DND-41 (cell line): ENCODE measurements around the gene RARB.

Experiments
- EZH2 ChIP-seq: IDR thresholded peaks from 3 replicates; pipeline ENCODE4 v1.6.1; 2012; ENCODE audit warnings: borderline replicate concordance, low read depth, mild to moderate bottlenecking, moderate library complexity, low read length, inconsistent platforms; ENCODE audit not compliant: severe bottlenecking
- TF ChIP-seq, protein P1 (sequence below): IDR thresholded peaks from 2 replicates; pipeline ENCODE4 v1.5.1; 2012; ENCODE audit warnings: borderline replicate concordance, low read length, moderate library complexity, mild to moderate bottlenecking; ENCODE audit not compliant: poor library complexity, severe bottlenecking; ENCODE audit errors: extremely low read depth

DNA sequence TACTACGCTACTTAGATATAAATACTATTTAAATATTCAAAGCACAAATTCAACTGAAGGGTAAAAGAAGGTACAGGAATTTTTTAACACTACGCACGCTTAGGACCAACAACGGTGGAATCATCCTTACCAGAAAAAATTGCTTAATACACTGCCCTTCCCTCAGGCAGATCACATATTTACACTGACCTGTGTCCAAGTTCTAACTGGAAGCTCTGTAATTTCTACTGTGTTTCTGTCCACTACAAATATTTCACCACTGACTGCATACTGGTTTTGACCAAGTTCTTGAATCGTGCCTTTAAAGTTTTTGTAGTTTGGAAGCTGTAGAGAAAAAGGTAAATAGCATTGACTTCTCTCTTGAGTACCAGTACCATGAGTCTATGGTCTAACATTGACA is 192.4 kb downstream of the RARB start:
- TF ChIP-seq EZH2: no peak
- TF ChIP-seq, protein P1, sequence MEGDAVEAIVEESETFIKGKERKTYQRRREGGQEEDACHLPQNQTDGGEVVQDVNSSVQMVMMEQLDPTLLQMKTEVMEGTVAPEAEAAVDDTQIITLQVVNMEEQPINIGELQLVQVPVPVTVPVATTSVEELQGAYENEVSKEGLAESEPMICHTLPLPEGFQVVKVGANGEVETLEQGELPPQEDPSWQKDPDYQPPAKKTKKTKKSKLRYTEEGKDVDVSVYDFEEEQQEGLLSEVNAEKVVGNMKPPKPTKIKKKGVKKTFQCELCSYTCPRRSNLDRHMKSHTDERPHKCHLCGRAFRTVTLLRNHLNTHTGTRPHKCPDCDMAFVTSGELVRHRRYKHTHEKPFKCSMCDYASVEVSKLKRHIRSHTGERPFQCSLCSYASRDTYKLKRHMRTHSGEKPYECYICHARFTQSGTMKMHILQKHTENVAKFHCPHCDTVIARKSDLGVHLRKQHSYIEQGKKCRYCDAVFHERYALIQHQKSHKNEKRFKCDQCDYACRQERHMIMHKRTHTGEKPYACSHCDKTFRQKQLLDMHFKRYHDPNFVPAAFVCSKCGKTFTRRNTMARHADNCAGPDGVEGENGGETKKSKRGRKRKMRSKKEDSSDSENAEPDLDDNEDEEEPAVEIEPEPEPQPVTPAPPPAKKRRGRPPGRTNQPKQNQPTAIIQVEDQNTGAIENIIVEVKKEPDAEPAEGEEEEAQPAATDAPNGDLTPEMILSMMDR: no peak
